Activated CD8-positive, alpha-beta memory T cell treated with anti-CD3 and anti-CD28 coated beads, Interleukin-2, amount 50 U/mL, for 24 hours (primary cell): ENCODE measurements around the gene F7.
"Not testable (repeated sequence)": the region's sequence is repeated elsewhere in the genome, so short reads cannot be mapped to it uniquely, and the experiment has no call there.

ENCODE experiments used
- DNase-seq: peaks from one replicate; pipeline ENCODE4 v3.0.0-alpha.2; 2020; ENCODE audit errors: extremely low read depth

F7 gene

DNA sequence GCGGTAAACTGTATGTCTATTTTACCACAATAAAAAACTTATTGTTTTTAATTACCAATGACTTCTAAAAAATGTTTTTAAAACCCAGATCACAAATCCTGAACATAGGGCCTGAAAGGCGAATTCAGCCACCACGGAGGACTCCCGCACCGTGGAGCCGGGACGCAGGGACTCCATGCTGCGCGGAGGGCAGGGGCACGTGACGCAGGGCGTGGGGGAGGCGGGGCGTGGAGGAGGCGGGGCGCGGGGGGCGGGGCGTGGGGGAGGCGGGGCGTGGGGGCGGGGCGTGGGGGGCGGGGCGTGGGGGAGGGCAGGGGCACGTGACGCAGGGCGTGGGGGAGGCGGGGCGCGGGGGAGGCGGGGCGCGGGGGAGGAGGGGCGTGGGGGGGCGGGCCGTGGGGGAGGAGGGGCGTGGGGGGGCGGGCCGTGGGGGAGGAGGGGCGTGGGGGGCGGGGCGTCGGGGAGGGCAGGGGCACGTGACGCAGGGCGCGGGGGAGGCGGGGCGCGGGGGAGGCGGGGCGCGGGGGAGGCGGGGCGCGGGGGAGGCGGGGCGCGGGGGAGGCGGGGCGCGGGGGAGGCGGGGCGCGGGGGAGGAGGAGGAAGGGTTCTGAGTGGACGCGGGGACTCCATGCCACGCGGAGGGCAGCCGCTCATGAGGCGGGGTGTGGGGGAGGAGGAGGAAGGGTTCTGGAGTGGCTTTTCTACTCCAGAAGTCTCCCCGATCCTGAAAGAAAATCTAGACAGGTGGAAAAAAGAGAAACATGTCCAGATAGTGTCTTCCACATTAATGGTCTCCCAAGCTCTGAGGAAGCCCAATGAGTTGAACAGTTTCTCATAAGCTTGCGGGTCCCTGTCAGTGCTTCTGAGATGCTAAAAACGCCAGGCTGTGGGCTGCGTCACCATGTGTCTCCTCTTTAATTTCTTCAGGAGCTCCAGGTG, 48.5 kb downstream of the F7 start:
- no peak for DNase-seq

DNA sequence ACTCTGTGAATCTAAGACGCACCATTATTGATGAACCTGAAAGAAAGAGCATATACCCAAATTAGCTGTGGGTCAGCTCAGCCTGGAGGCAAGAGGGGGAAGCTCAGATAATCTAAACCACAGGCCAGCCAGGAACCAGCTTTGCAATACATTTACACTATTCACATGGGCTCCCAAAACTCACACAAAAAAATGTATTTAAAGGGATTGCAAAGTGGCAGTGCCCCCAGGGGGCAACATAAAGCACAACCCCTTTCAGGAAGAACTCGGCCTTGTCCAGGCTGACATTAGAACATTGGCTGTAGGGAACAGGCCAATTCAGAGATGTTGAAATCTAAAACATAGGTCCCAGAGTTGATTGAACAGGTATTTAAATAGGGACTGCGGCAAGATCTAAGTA, 49.6 kb downstream of the F7 start:
- no peak for DNase-seq

DNA sequence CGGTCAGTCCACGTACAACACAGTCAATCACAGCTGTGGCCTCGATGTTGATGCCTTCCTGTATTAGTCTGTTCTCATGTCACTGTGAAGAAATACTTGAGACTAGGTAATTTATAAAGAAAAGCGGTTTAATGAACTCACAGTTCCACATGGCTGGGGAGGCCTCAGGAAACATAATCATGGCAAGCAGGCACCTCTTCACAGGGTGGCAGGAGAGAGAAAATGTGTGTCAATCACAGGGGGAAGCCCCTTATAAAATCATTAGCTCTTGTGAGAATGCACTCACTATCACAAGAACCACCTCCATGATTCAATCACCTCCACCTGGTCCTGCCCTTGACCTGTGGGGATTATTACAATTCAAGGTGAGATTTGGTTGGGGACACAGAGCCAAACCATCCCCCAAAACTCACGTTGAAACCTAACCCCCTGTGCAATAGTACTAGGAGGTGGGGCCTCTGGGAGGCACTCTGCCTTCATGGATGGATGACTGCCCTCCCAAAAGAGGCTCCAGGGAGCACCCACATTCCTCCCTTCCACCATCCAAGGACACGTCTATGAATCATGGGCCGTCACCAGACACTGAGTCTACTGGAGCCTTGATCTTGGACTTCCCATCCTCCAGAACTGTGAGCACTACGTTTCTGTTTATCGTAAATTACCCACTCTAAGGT, 50.5 kb downstream of the F7 start:
- DNase-seq = no peak

DNA sequence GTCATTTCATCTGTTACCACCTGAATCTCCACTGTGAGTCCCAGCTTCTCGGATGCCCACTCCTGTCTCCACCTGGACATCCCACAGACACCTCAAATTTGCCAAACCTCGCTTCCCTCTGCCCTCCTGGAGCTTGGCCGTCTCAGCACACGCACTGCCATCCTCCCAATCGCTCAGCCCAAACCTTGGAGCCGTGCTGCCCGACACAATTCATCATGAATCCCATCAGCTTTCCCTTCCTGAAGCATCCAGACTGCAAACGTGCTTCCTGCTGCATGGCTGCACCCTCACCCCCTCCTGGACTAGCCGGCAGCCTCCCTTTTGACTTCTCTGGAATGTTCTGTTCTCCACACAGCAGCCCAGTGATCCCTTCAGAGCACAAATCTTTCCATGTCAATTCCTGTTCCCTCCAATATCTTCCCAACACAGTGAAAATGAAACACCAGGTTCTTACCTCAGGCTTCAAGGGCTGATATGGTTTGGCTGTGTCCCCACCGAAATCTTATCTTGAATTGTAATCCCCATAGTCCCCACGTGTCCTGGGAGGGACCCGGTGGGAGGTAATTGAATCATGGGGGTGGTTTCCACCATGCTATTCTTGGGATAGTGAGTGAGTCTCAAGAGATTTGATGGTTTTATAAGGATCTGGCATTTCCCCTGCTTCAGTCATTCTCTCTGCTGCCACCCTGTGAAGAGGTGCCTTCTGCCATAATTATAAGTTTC, 51.8 kb downstream of the F7 start:
- DNase-seq = no peak

DNA sequence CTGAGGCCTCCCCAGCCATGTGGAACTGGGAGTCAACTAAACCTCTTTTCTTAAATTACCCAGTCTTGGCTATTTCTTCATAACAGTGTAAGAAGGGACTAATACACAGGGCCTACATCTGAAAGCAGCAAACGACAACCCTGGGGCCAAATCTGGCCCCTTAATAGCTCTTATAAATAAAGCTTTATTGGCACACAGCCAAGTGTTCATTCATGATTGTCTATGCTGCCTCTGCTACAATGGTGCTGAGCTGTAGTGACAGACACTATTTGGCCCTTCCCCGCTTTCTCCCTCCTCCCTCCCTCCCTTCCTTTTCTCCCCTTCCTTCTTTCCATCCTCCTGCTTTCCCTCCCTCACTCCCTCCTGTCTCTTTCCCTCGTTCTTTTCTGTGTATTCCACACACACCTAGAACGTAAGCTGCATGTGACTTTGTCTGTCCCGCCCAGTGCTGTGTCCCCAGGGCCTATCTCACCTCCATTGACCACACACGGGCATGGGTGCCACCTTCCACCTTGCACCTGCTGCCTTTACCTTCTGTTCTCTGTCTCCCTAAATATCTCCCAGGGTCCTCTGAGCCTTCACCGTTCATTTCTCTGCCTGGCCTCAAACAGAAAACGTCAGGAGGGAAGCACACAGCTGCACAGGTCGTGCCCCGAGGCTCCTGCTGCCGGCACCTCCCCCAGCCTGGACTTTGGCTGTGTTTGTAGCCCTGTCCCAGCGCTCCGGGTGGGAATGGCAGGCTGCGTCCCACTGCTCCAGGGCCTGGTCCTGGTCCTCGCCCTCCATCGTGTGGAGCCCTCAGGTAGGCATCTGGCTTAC, 52.5 kb downstream of the F7 start, which contains the start of gene PROZ:
TSS of gene PROZ (plus strand) at position 720 of the 819 bp plus-strand sequence. CDS start at position 733, 13 bp downstream.
- no peak for DNase-seq

DNA sequence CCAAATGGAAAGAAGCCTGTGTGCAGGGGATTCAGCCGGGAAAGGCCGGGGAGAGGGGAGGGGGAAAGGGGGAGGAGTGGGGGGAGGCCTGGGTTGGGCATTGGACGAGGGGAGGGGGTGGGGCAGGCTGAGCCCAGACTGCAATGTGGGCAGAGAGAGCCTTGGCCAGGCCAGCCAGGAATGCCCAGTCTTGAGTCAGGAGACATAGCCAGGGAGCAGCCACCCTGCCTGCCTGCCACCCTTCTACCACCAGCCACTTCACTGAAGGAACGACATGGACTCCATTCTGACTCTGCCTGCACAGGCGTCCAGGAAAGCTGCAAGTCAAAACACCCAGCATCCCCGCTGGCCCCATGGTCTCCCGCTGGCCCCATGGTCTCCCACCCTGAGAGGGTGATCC, 53.4 kb downstream of the F7 start:
- no peak for DNase-seq

DNA sequence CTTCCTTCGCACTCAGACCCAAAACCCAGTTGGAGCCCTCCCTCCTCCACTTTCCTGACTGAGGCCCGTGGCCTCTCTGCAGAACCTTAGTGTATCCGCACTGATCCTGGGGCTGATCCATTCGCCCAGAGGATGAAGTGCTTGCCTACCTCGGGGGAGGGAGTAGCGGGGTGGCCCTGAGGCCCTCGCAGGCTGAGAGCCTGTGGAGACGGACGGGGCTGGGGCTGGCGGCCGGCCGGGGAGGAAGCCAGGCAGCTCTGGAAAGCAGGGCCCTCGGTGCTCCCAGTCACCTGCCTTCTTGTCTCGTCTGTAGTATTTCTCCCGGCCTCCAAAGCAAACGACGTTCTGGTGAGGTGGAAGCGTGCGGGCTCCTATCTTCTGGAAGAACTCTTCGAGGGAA, 54.1 kb downstream of the F7 start:
- DNase-seq = no peak

DNA sequence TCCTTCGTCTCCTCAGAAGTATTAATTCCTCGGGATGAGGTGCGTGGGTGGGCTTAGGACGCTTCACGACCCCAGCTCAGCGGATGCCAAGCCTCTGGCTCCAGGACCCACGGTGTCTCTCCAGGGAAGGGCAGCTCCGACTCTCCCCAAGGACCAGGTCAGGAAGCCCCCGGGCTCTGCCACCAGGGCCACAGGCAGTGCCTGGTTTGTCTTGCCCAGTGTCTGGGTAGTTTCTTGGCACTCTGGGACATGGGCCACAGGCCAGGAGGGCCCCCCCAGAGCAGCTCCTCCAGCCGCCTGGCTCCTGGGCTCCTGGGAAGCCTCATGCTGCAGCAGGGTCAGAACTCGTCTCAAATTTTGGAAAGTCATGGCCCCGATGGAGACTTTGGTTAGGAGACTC, 55.4 kb downstream of the F7 start:
- DNase-seq = no peak

DNA sequence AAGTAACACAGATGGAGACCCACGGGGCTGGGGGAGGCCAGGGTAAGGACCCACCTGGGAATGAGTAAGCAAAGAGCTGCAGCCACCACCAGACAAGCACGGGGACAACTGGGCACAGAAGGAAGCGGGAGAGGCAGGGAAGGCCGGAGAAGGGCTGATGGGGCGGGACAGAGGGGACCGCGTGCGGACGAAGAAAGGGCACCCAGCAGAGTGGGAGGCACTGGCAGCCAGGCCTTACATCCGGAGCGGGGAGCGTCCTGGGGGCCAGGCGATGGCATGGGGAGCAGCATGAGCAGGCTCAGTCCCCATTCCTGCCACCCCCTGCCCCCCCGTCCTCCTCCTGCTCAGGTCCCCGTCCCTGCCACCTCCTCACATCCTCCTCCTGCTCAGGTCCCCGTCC, 55.8 kb downstream of the F7 start:
- no peak for DNase-seq

DNA sequence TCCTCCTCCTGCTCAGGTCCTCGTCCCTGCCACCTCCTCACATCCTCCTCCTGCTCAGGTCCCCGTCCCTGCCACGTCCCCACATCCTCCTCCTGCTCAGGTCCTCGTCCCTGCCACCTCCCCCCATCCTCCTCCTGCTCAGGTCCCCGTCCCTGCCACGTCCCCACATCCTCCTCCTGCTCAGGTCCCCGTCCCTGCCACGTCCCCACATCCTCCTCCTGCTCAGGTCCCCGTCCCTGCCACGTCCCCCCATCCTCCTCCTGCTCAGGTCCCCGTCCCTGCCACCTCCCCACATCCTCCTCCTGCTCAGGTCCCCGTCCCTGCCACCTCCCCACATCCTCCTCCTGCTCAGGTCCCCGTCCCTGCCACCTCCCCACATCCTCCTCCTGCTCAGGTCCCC, 56.4 kb downstream of the F7 start:
- DNase-seq = not testable (repeated sequence)

DNA sequence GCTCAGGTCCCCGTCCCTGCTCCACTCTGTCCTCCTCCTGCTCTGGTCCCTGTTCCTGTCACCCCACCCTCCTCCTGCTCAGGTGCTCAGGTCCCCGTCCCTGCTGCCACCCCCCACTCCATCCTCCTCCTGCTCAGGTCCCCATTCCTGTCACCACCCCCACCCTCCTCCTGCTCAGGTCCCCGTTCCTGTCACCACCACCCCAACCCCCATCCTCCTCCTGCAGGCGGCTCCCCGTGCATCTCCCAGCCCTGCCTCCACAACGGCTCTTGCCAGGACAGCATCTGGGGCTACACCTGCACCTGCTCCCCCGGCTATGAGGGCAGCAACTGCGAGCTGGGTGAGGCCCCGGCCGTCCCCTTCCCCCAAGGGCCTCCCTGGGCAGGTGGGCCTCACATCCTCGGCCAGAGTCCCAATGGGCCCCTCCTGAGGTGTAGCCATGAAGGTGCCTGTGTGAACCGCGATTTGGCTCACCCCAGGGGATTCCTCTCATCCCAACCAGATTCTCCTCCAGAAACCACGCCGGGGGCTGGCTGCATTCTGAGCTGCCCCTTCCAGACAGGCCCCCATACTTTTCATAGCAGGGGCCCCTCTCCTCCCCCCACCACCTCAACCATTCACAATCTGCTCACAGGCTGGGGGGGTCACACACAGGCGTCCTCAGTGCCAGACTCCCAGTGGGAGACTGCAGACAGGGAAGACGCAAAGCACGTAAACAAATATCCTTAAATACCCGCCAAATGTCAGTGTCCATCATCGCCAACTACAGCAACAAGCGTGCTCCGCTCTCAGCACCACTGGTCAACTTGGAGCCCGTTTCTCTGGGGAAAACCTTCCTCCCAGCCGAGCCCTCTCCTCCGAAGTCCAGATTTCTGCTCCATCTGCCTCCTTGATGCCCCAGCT, 57.4 kb downstream of the F7 start:
- DNase-seq = no peak

DNA sequence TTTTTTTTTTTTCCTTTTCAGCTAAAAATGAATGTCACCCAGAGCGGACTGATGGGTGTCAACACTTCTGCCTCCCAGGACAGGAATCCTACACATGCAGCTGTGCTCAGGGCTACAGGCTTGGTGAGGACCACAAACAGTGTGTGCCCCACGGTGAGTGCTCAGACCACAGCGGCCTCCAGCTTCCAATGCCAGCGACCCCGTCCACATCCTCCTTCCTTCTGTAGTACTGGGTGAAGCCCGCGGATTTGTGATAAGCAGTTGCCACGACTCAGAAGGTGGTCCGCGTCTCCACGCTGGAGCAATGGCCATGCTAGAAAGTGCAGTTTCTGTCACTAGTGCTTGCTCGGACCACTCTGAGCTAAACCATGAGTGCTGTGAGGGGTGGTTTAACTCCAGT, 58.9 kb downstream of the F7 start:
- DNase-seq = no peak

DNA sequence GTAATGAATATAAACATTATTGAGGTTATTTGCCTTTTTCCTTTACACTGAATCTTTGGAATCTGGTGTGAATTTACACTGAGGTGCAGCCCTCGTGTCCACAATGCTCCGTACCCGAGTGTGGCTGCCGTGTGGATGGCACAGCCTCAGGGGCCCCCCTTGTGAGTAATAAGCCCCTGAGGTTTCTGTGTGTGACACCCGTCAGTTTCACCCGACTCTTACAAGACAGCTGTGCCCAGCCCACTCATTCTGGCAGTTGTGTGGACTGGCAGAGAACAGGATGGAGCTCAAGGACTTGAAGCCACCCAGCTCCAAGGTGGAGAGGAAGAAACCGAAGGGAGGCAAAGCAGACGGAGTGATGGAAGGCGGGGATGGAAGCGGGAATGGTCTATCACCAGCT, 60.7 kb downstream of the F7 start:
- DNase-seq = no peak

DNA sequence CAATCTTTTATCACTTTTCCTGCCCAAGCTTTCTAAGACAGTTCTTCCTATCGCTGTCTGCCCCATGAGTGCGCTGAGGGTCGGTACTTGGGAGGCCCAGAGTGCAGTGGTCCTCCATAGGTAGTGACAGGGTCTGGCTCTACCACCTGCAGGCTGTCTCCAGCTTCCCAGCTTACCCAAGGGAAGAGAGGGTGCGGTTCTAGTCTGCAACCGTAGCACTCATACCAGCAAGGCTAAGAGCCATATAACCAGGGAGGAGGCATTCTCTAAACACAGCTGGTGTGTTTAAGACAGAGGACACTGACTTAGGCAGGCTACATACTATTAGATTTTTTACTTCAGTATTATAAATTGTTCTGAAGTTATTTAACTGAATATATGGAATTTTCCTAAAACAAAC, 61.1 kb downstream of the F7 start:
- no peak for DNase-seq

DNA sequence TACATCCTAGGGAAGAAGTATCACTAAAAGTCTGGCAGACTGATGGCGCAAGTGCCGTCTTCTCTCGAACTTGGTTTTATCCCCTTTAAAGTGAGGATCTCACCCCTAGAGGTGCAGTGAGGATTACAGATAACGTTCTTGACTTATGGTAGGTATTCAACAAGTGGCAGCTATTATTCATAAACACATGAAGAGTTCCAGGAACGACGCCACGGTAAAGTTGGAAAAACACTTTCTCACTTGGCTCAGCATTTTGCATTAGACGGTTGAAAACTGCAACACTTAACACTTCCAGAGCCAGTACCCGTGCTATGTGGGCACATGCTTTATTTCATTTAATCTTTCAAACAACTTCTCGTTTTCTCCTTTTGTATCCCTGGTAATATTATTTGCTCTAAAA, 61.6 kb downstream of the F7 start:
- DNase-seq = no peak

DNA sequence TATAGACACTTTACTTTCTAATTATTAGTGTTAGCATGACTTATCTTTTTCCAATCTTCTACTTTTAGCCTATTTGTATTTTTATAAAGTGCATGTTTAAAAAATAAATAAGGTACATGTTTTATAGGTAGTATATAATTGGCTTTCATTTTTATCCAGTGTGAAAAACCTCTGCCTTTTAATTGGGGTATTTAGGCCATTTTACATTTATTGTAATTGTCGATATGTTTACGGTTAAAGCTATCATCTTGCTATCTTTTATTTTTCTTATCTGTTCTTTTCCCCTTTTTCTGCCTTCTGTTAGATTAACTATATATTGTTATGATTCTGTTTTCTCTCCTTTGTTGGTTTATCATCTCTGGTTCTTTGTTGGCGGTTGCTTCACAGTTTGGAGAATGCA, 62.0 kb downstream of the F7 start:
- no peak for DNase-seq

DNA sequence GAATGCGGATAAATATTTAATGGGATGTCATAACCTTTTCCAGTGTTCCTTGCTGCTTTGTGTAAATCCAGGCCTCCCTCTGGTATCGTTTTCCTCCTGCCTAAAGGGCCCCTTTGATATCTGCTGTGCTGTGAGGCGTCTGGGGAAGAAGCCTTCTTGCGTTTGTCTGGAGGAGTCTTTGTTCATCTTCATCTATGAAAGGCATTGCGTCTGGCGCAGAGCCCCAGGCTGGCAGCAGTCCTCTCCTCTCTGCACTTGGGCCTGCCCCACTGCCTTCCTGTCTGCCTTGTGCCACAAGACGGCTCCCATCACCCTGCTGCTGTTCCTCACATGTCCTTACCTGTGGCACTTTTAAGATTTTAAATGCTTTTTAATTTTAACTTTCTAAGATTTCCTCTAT, 62.6 kb downstream of the F7 start:
- DNase-seq = no peak

DNA sequence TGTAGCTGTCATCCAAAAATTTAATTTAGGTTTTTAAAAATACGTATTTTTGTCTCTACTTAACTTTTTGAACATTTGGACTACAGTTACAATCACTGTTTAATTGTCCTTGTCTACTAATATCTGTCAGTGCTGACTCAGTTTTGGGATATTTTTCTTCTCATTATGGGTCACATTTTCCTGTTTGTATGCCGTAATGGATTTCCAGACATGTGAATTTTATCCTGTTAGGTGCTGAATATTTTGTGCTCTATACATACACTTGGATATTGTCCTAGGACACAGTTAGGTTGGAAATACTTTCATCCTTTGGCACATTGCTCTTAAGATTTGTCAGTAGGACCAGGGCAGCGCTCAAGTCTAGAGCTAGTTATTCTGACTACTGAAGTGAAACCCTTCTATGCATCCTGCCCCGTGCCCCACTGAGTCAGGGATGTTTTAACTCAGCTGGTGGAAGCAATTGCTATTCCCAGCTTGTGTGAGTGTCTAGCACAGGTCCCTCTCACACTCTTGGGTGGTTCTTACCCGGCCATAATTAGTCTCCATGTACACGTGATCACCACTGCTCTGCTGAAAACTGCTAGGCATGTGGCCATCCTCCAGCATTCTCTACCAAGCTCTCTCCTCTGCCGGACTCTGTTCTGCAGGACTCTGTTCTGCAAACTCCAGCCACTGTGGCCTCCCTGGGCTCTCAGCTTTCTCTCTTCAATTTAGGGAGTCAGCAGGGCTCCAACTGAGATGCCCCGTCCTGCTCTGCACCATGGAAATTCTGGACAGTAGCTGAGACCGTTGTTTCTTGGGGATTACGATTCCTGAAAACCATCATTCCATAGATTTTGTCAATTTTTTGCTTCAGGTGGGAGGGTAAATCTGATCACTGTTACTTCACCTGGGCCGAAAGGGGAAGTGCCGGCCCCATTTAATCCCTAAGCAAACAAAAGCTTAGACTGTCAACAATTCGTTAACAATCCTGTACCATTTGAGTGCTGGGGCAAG, 64.0 kb downstream of the F7 start:
- no peak for DNase-seq
